Mucosa of descending colon (tissue), 3 donors: ENCODE measurements around the gene SPATC1L. TPM values are rescaled to one million over a fixed set of nuclear protein-coding genes. Genes with fewer than 3 reads are reported as not detected.

Experiments used
- ATAC-seq: fragments of 200-7000 bp; cut with Tn5 transposase; one replicate; pipeline ENCODE4 v1.9.1; 2020; ENCODE audit warnings: mild to moderate bottlenecking, moderate library complexity
- DNase-seq, 3 donors: peaks; one replicate each; pipeline ENCODE4 v3.0.0-alpha.2; 2020
- H3K36me3 ChIP-seq: fragments of 200-600 bp; one replicate; pipeline ENCODE4 v1.8.0; 2021; ENCODE audit warnings: low read depth, mild to moderate bottlenecking
- H3K4me1 ChIP-seq: fragments of 200-600 bp; one replicate; pipeline ENCODE4 v1.8.0; 2021; ENCODE audit warnings: low read depth, mild to moderate bottlenecking
- H3K4me3 ChIP-seq: fragments of 200-600 bp; one replicate; pipeline ENCODE4 v1.8.0; 2021; ENCODE audit warnings: mild to moderate bottlenecking
- H3K9me3 ChIP-seq: fragments of 200-600 bp; one replicate; pipeline ENCODE4 v1.8.0; 2021; ENCODE audit warnings: mild to moderate bottlenecking
- CTCF ChIP-seq: fragments of 200-600 bp; IDR thresholded peaks from one replicate; pipeline ENCODE4 v1.8.0; 2022; ENCODE audit warnings: antibody characterized with exemption, mild to moderate bottlenecking
- intact Hi-C, 2 donors: fragments of 100-400 bp; cut with DNase I in 1 of 2; cut with micrococcal nuclease in 1 of 2; formaldehyde crosslinking; loops; one replicate each; pipeline versions ENCODE4 v1.11.0 to v1.11.1; 2022; cut with DNase I, micrococcal nuclease
- total RNA-seq, 3 donors: library from RNA; stranded (reverse); fragmentation: NEBNext Ultra II Directional in 2 of 3; extraction: Animal tissue kit (Norgen Biotek cat#: 25700) in 2 of 3; gene quantifications; one replicate each; pipeline versions ENCODE4 v1.2.1 to v1.2.4, GENCODE V29; 2021 to 2023
- donor health status: DM: no; HTN: no; CAD: no; lungs with moderate emphysema.
- donor health status: DM: no; HTN: no; CAD: no.
- donor health status: DM: no; HTN: yes; CAD: no.

Gene SPATC1L
- total RNA-seq, 3 donors from 2014 or later, result 4.6 to 10.9 (median 4.6) TPM

GRCh38 chr21:46207920-46208591, 23.8 kb upstream of the SPATC1L start:
- H3K9me3 ChIP-seq, result no peaks in the 10 kb centered on the region
- ATAC-seq, result no peak
- no peak overlapping the region for H3K4me3 ChIP-seq
- H3K4me1 ChIP-seq, result no peaks in the 10 kb centered on the region
- intact Hi-C loops, result no loop called here
- peak in 2 of 3 donors; percentile 17 to 36 for DNase-seq
- no peak for TF ChIP-seq CTCF
- H3K36me3 ChIP-seq, result peaks cover 3% of the 10 kb centered on the region

GRCh38 chr21:46207006-46207919, 23.0 kb upstream of the SPATC1L start:
- ATAC-seq (no peak), DNase-seq (peak in 2 of 3 donors; percentile 19 to 40)
- Histone ChIP-seq H3K36me3 (peaks cover 3% of the 10 kb centered on the region), H3K9me3 (no peaks in the 10 kb centered on the region), H3K4me3 (no peak overlapping the region), H3K4me1 (no peaks in the 10 kb centered on the region)
- no peak for TF ChIP-seq CTCF
- intact Hi-C loops, result no loop called here

DNA sequence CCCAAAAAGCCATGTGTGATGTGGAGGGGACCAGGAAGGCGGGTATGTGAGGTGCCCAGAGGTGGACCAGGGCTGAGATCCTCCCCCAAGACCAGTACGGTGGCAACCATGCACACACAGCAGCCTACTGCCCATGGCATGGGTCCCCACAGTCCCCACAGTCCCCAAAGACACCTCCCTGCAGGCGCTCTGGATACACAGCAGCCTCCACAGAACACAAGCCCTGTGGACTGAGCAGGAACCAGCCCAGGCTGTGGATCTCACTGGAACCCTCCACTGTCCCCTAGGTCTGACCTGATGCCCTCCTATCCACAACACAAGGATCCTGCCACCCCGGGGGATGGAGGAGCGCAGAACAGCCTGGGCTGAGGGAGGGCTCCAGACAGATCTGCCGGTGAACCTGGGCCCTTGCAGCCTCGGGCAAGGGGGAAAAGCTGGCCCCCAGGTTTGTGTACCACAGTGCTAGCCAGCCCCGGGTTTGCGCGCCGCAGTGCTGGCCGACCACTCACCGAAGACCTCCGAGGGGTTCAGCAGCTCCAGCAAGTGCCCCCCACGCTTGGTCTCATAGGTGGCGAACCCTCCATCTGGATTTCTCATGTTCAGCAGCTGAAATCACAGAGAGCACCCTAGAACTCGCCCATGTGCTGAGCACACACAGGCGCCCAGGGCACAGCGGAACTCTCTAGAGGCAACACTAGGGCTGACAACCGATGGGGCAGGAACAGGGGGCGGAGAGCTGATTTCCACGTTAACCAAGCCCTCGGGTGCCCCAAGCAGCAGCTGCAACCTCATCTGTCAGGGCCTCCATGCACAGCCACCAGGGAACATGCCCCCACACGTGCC, 22.1 kb upstream of the SPATC1L start:
- intact Hi-C loops, result no loop called here
- H3K4me3 ChIP-seq, result no peak overlapping the region
- H3K36me3 ChIP-seq, result peaks cover 3% of the 10 kb centered on the region
- H3K9me3 ChIP-seq, result no peaks in the 10 kb centered on the region
- H3K4me1 ChIP-seq, result no peaks in the 10 kb centered on the region
- DNase-seq, result peak in 2 of 3 donors; percentile 11 to 36
- TF ChIP-seq CTCF, result no peak
- ATAC-seq, result no peak

DNA sequence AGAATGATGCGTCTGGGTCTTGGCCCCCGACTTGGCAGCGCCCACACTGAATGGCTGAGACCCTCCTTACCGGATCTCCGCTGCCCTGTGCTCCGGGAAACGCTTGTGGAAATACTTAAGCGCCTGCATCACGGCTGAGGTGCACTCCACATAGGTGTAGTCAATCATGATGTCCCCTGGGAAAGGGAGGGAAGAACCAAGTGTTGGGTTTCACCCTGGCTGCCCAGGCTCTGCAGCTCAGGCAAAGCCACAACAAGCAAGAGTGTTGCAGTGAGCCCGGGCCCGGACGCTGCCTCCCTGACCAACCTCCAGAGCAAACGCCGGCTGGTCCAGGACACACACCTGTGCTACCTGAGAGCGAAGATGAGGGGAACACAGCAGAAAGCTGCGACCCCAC, 21.5 kb upstream of the SPATC1L start:
- Histone ChIP-seq H3K4me1 (no peaks in the 10 kb centered on the region), H3K36me3 (peaks cover 3% of the 10 kb centered on the region), H3K9me3 (no peaks in the 10 kb centered on the region), H3K4me3 (no peak overlapping the region)
- intact Hi-C loops, result no loop called here
- TF ChIP-seq CTCF, result no peak
- DNase-seq (peak in 1 of 3 donors; percentile 13), ATAC-seq (no peak)

DNA sequence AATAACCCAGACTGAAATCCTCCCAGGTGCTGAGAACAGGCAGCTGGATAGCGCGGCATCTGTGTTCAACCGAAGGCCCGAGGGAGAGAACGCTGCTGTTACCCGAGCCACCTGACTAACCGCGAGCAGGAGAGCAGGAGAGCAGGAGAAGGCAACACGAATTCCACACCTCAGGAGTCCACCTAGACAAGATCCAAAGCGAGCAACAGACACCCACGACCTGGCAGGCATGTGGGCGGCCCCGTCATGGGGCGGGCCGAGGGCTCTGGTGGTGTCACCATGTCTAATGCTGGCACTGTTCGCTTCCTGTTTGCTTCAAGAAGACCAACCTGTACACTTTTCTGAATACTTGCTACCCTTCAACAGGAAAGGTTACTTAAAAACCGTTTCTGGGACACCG, 20.9 kb upstream of the SPATC1L start:
- intact Hi-C loops, result no loop called here

More for the DNA sequence above, 20.9 kb upstream of the SPATC1L start:
- DNase-seq, result peak in 1 of 3 donors; percentile 34
- TF ChIP-seq CTCF, result no peak
- Histone ChIP-seq H3K36me3 (peaks cover 3% of the 10 kb centered on the region), H3K4me1 (no peaks in the 10 kb centered on the region), H3K9me3 (no peaks in the 10 kb centered on the region), H3K4me3 (no peak overlapping the region)
- ATAC-seq, result no peak
